ENCODE results near the gene PDIA2. TPM values are rescaled to one million over a fixed set of nuclear protein-coding genes. Genes with fewer than 3 reads are reported as not detected.
"Not testable (repeated sequence)": the region's sequence is repeated elsewhere in the genome, so short reads cannot be mapped to it uniquely, and the experiment has no call there.

Gene PDIA2
- total and polyA plus RNA-seq, 4 donors: 0.03 to 0.09 TPM; not detected in 2

- Histone ChIP-seq H3K27ac (ENCODE audit: low read depth in 1 of 2, low read length in 2 of 2) (no peak overlapping the region), H3K9me3 (ENCODE audit: control insufficient read depth in 4 of 4, low read length in 3 of 4) (no peaks in the 10 kb centered on the region), H3K4me3 (ENCODE audit: low read depth in 1 of 3, low read length in 3 of 3) (no peak overlapping the region), H3K9ac (ENCODE audit: low read depth in 1 of 2, low read length in 2 of 2) (no peak overlapping the region), H3K4me1 (ENCODE audit: control insufficient read depth in 4 of 4, insufficient read depth in 4 of 4, low read length in 3 of 4) (peaks cover 0 to 3% (median 0%) of the 10 kb centered on the region in 4 donors), H3K27me3 (ENCODE audit: control insufficient read depth in 4 of 4, insufficient read depth in 4 of 4, low read length in 3 of 4) (no peaks in the 10 kb centered on the region), H3K36me3 (ENCODE audit: control insufficient read depth in 4 of 4, insufficient read depth in 3 of 4, low read depth in 1 of 4, low read length in 3 of 4) (peaks cover 1 to 28% (median 10%) of the 10 kb centered on the region in 4 donors)
- DNase-seq (ENCODE audit: low spot score): no peak
- WGBS: 97% methylated on average over 6 of the region's 6 CpGs
- TF ChIP-seq ATF3 (IDR thresholded peaks at IDR 0.05) (no peak), TAF1 (conservative IDR thresholded peaks at IDR 0.05) (no peak), RXRA (IDR thresholded peaks at IDR 0.05) (no peak), MAX (IDR thresholded peaks at IDR 0.05) (no peak), FOXA1 (IDR thresholded peaks at IDR 0.05) (no peak), GABPA (IDR thresholded peaks at IDR 0.05 in 1 of 2, conservative IDR thresholded peaks at IDR 0.05 in 1 of 2) (no peak), JUND (IDR thresholded peaks at IDR 0.05) (no peak), EGR1 (IDR thresholded peaks at IDR 0.05; ENCODE audit: low read depth in 2 of 2) (no peak), YY1 (IDR thresholded peaks at IDR 0.05) (no peak), HNF4A (conservative IDR thresholded peaks at IDR 0.05) (no peak), FOXA2 (IDR thresholded peaks at IDR 0.05) (no peak), REST (IDR thresholded peaks at IDR 0.05) (no peak), ZBTB33 (IDR thresholded peaks at IDR 0.05) (no peak), SP1 (IDR thresholded peaks at IDR 0.05) (no peak), CTCF (IDR thresholded peaks at IDR 0.05; ENCODE audit: low read depth, low read length, missing input control) (no peak), RAD21 (IDR thresholded peaks at IDR 0.05) (no peak)
These were observed 27.8 kb upstream of the PDIA2 start for GRCh38 chr16:255183-255582.

- H3K27me3 ChIP-seq (ENCODE audit: control insufficient read depth in 4 of 4, insufficient read depth in 4 of 4, low read length in 3 of 4); H3K9ac ChIP-seq (ENCODE audit: low read depth in 1 of 2, low read length in 2 of 2); H3K27ac ChIP-seq (ENCODE audit: low read depth in 1 of 2, low read length in 2 of 2); H3K4me1 ChIP-seq (ENCODE audit: control insufficient read depth in 4 of 4, insufficient read depth in 4 of 4, low read length in 3 of 4); H3K9me3 ChIP-seq (ENCODE audit: control insufficient read depth in 4 of 4, low read length in 3 of 4); H3K4me3 ChIP-seq (ENCODE audit: low read depth in 1 of 3, low read length in 3 of 3); DNase-seq (ENCODE audit: low spot score): not testable (repeated sequence)
- WGBS: 84% methylated on average over 11 of the region's 13 CpGs
- H3K36me3 ChIP-seq (ENCODE audit: control insufficient read depth in 4 of 4, insufficient read depth in 3 of 4, low read depth in 1 of 4, low read length in 3 of 4): peaks cover 0 to 48% (median 14%) of the 10 kb centered on the region in 4 donors
These were observed 24.9 kb upstream of the PDIA2 start for GRCh38 chr16:258091-258490.
